Skeletal muscle tissue (tissue), 4 donors: ENCODE results near the gene ASB5. TPM values are rescaled to one million over a fixed set of nuclear protein-coding genes. Genes with fewer than 3 reads are reported as not detected.
A peak's percentile ranks its signal among the peaks of the same experiment; 100 is the strongest.
"Not testable (repeated sequence)": the region's sequence is repeated elsewhere in the genome, so short reads cannot be mapped to it uniquely, and the experiment has no call there.

Experiments
- H3K27ac ChIP-seq: one replicate; pipeline ENCODE4 v1.7.0; 2013; ENCODE audit warnings: mild to moderate bottlenecking, low read depth, low read length, inconsistent platforms
- H3K27me3 ChIP-seq, 3 donors: one replicate each; pipeline ENCODE4 v1.7.0; 2013; ENCODE audit warnings: low read length in 3 of 3; ENCODE audit not compliant: control insufficient read depth in 3 of 3, insufficient read depth in 3 of 3
- H3K36me3 ChIP-seq, 3 donors: one replicate each; pipeline ENCODE4 v1.7.0; 2013; ENCODE audit warnings: low read length in 3 of 3; ENCODE audit not compliant: control insufficient read depth in 3 of 3, insufficient read depth in 3 of 3
- H3K4me1 ChIP-seq, 3 donors: one replicate each; pipeline ENCODE4 v1.7.0; 2013; ENCODE audit warnings: low read length in 3 of 3, mild to moderate bottlenecking in 3 of 3; ENCODE audit not compliant: control insufficient read depth in 3 of 3, insufficient read depth in 3 of 3
- H3K4me3 ChIP-seq, 3 donors: one replicate each; pipeline ENCODE4 v1.7.0; 2013; ENCODE audit warnings: low read length in 3 of 3
- H3K9ac ChIP-seq, 3 donors: one replicate each; pipeline ENCODE4 v1.7.0; 2013; ENCODE audit warnings: low read length in 3 of 3, mild to moderate bottlenecking in 3 of 3, moderate library complexity in 2 of 3, low read depth in 1 of 3
- H3K9me3 ChIP-seq, 3 donors: one replicate each; pipeline ENCODE4 v1.7.0; 2013; ENCODE audit warnings: low read length in 3 of 3; ENCODE audit not compliant: control insufficient read depth in 3 of 3
- total RNA-seq: library from RNA; depleted of rRNA; stranded (reverse); fragments of >200 nt; gene quantifications from one replicate; pipeline ENCODE4 v1.2.3, GENCODE V29; 2014
- donor health status: Osteomylitis.

ASB5 gene
- total RNA-seq, 1 donor from 2014 or later: 77.8 TPM

DNA sequence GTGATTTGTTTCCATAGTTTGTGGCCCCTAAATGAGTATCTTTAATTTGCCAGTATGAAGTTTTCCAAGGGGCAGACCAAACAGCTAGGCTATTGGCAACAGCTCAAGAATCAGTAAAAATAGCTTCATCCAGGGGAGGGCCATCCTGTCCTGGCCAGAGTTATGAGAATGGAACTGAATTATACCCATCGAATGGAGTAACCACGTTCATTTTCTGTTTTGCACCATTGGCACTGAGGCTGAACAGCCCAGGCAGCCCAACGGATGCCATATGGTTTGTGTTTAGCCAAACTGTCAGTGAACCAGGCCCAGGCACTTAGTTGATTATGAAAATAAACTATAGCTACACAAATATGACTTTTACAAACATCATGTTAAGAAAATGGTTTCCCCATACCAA lies 17.7 kb upstream of the ASB5 start:
- Histone ChIP-seq H3K27me3 (no peaks in the 10 kb centered on the region), H3K27ac (no peak overlapping the region)

GRCh38 chr4:176279560-176279959 lies 10.5 kb upstream of the ASB5 start:
- H3K4me1 ChIP-seq: peaks cover 0 to 21% (median 9%) of the 10 kb centered on the region in 3 donors
- H3K27me3 ChIP-seq, H3K9me3 ChIP-seq, H3K9ac ChIP-seq, H3K36me3 ChIP-seq, H3K27ac ChIP-seq, H3K4me3 ChIP-seq: not testable (repeated sequence)

More for the DNA sequence above, 17.7 kb upstream of the ASB5 start:
- H3K9ac ChIP-seq: no peak overlapping the region
- peaks cover 0 to 6% (median 6%) of the 10 kb centered on the region in 3 donors for H3K4me1 ChIP-seq
- no peak overlapping the region for H3K4me3 ChIP-seq
- H3K9me3 ChIP-seq: no peaks in the 10 kb centered on the region
- H3K36me3 ChIP-seq: no peaks in the 10 kb centered on the region

GRCh38 chr4:176277162-176277904 lies 8.3 kb upstream of the ASB5 start:
- Histone ChIP-seq H3K4me1 (peaks cover 0 to 24% (median 9%) of the 10 kb centered on the region in 3 donors), H3K27me3 (no peaks in the 10 kb centered on the region), H3K27ac (peak overlapping the region; percentile 88), H3K4me3 (peak overlapping the region; percentile 33 to 67 (median 62)), H3K9me3 (no peaks in the 10 kb centered on the region), H3K9ac (peak overlapping the region; percentile 73 to 82 (median 74)), H3K36me3 (no peaks in the 10 kb centered on the region)

GRCh38 chr4:176276710-176277109 lies 7.7 kb upstream of the ASB5 start:
- H3K27ac ChIP-seq: peak overlapping the region; percentile 88
- peak overlapping the region in 2 of 3 donors; percentile 33 to 67 for H3K4me3 ChIP-seq

DNA sequence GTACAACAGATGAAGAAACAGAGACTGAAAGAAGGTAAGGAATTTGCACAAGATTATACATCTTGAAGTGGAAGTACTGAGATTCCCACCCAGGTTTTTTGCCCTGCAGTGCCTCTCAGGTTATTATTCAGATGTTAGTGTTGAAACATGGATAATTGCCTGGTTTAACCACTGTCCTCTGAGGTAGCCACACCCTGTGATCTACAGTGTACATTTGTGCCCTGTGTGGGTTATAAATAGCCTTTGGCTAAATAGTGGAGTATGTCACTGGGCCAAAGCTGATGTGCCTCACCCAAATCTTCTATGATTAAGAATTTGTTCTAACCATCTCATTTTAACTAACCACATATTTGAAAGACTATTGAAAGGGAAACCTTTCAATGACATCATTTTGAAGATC lies 5.4 kb upstream of the ASB5 start:
- peak overlapping the region; percentile 93 for H3K27ac ChIP-seq

More at GRCh38 chr4:176276710-176277109, 7.7 kb upstream of the ASB5 start:
- Histone ChIP-seq H3K9ac (peak overlapping the region; percentile 73 to 82 (median 74)), H3K36me3 (no peaks in the 10 kb centered on the region), H3K27me3 (no peaks in the 10 kb centered on the region), H3K9me3 (no peaks in the 10 kb centered on the region), H3K4me1 (peaks cover 0 to 24% (median 9%) of the 10 kb centered on the region in 3 donors)

DNA sequence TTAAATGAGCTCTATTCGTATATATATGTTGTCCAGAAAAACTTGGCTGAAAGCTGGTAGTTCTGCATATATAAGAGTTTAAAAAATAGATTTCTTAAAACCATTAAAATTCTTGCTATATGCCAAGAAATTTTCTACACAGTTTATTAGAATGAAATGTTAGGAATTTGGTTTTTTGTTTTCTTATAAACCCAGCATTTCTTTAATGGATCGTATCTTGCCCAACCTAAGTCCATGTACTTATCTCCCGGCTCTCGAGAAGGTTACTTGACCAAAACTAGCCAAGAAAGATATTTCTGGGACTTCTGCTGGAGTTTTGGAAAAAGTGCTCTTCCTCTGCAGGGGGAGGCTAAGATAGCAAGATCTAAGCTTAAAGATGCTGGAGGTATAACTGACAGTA lies 4.7 kb upstream of the ASB5 start:
- Histone ChIP-seq H3K9ac (peak overlapping the region in 1 of 3 donors; percentile 28), H3K27ac (peak overlapping the region; percentile 93), H3K36me3 (no peaks in the 10 kb centered on the region), H3K27me3 (no peaks in the 10 kb centered on the region), H3K4me1 (peaks cover 0 to 24% (median 9%) of the 10 kb centered on the region in 3 donors), H3K4me3 (no peak overlapping the region), H3K9me3 (no peaks in the 10 kb centered on the region)

More for the DNA sequence above, 5.4 kb upstream of the ASB5 start:
- Histone ChIP-seq H3K4me1 (peaks cover 0 to 24% (median 9%) of the 10 kb centered on the region in 3 donors), H3K9me3 (no peaks in the 10 kb centered on the region), H3K36me3 (no peaks in the 10 kb centered on the region), H3K9ac (peak overlapping the region in 1 of 3 donors; percentile 28), H3K27me3 (no peaks in the 10 kb centered on the region), H3K4me3 (no peak overlapping the region)

- no peak overlapping the region for H3K9ac ChIP-seq
- no peaks in the 10 kb centered on the region for H3K9me3 ChIP-seq
- H3K36me3 ChIP-seq: peaks cover 0 to 1% (median 0%) of the 10 kb centered on the region in 3 donors
- peak overlapping the region; percentile 93 for H3K27ac ChIP-seq
- H3K27me3 ChIP-seq: no peaks in the 10 kb centered on the region
- peaks cover 0 to 22% (median 9%) of the 10 kb centered on the region in 3 donors for H3K4me1 ChIP-seq
- H3K4me3 ChIP-seq: no peak overlapping the region
These were observed 3.8 kb upstream of the ASB5 start for GRCh38 chr4:176272799-176273198.

GRCh38 chr4:176271749-176272148 lies 2.7 kb upstream of the ASB5 start:
- Histone ChIP-seq H3K4me1 (peaks cover 0 to 14% (median 8%) of the 10 kb centered on the region in 3 donors), H3K27ac (peak overlapping the region; percentile 93), H3K27me3 (no peaks in the 10 kb centered on the region), H3K4me3 (no peak overlapping the region), H3K9me3 (no peaks in the 10 kb centered on the region), H3K36me3 (peaks cover 0 to 10% (median 3%) of the 10 kb centered on the region in 3 donors), H3K9ac (no peak overlapping the region)

DNA sequence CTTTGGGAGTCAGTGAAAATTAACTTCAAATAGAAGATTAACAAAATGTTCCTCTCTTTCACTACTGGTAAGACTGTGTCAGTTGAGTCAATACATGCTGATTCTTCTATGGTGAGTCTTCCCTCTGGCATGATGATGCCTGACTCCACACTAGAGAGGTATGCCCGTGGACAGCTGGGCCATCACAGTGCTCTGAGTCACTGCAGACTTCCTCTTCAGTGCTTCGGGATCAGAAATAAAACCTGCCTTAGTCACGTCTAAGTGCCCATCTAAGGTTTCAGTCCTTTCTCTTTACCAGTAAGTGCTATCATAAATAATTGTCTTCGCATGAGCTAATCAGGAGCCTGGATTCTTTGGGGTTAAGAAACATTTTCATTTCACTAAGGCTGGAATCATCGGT lies 1.6 kb upstream of the ASB5 start:
- H3K9ac ChIP-seq: peak overlapping the region in 2 of 3 donors; percentile 55 to 74
- H3K36me3 ChIP-seq: peaks cover 0 to 11% (median 3%) of the 10 kb centered on the region in 3 donors
- H3K27ac ChIP-seq: peak overlapping the region; percentile 93
- H3K27me3 ChIP-seq: no peaks in the 10 kb centered on the region
- H3K4me3 ChIP-seq: peak overlapping the region in 2 of 3 donors; percentile 8 to 28
- no peaks in the 10 kb centered on the region for H3K9me3 ChIP-seq
- peaks cover 0 to 10% (median 4%) of the 10 kb centered on the region in 3 donors for H3K4me1 ChIP-seq

- Histone ChIP-seq H3K27ac (peak overlapping the region; percentile 65), H3K36me3 (peaks cover 11 to 22% (median 11%) of the 10 kb centered on the region in 3 donors), H3K9me3 (no peaks in the 10 kb centered on the region), H3K4me3 (peak overlapping the region; percentile 63 to 90 (median 81)), H3K27me3 (no peaks in the 10 kb centered on the region), H3K9ac (peak overlapping the region; percentile 68 to 92 (median 77)), H3K4me1 (peaks cover 0 to 10% (median 7%) of the 10 kb centered on the region in 3 donors)
These were observed 3.0 kb downstream of the ASB5 start for GRCh38 chr4:176266026-176266425.
